HG03175 (cell line): ENCODE results near the gene S100A3.

Experiments
- ATAC-seq: cut with Tn5 transposase; IDR thresholded peaks from one replicate; pipeline ENCODE4 v1.9.1; 2021; ENCODE audit warnings: mild to moderate bottlenecking, moderate library complexity; ENCODE audit not compliant: unreplicated experiment

The S100A3 gene

GRCh38 chr1:153550398-153550758 is 1.3 kb upstream of the S100A3 start:
- no peak for ATAC-seq

- no peak for ATAC-seq
Measured at GRCh38 chr1:153549741-153550397, 811 bp upstream of the S100A3 start.

- ATAC-seq = no peak
Measured at GRCh38 chr1:153547560-153548551, 1.2 kb downstream of the S100A3 start.

GRCh38 chr1:153546796-153547559 is 2.1 kb downstream of the S100A3 start:
- ATAC-seq = no peak

GRCh38 chr1:153546371-153546770 is 2.7 kb downstream of the S100A3 start:
- ATAC-seq = no peak

GRCh38 chr1:153545067-153546055 is 3.7 kb downstream of the S100A3 start, which contains the start of gene S100A4:
S100A4 (minus strand) TSS chr1:153545806; CDS start chr1:153544794, 1,012 bp downstream.
- no peak for ATAC-seq

GRCh38 chr1:153544453-153545066 is 4.5 kb downstream of the S100A3 start:
- ATAC-seq = no peak

- ATAC-seq = no peak
Measured at GRCh38 chr1:153543736-153544135, 5.3 kb downstream of the S100A3 start.

- ATAC-seq = no peak
Measured at GRCh38 chr1:153542956-153543711, 5.9 kb downstream of the S100A3 start.

- no peak for ATAC-seq
Measured at GRCh38 chr1:153541641-153542590, 7.1 kb downstream of the S100A3 start.

- no peak for ATAC-seq
Measured at GRCh38 chr1:153540394-153541361, 8.4 kb downstream of the S100A3 start, which contains the start of gene S100A5. S100A5 (minus strand) TSS chr1:153540934; CDS start chr1:153540191, 743 bp downstream.

- no peak for ATAC-seq
Measured at GRCh38 chr1:153539395-153540093, 9.5 kb downstream of the S100A3 start.

- ATAC-seq = no peak
Measured at GRCh38 chr1:153538315-153538821, 10.7 kb downstream of the S100A3 start.

- no peak for ATAC-seq
Measured at GRCh38 chr1:153537376-153537730, 11.7 kb downstream of the S100A3 start.

- no peak for ATAC-seq
Measured at GRCh38 chr1:153536671-153537375, 12.2 kb downstream of the S100A3 start.
